HepG2 (cell line): ENCODE results near the gene TIAM1. TPM values are rescaled to one million over a fixed set of nuclear protein-coding genes. Genes with fewer than 3 reads are reported as not detected.

Experiments
- ATAC-seq: fragments of 200-7000 bp; cut with Tn5 transposase; 3 replicates; pipeline ENCODE4 v1.9.1; 2020; ENCODE audit warnings: mild to moderate bottlenecking, moderate library complexity
- BruUV-seq: library from RNA; stranded (reverse); fragments of 400-500 nt; replicated peaks from 2 replicates; lab custom pipeline; 2021; lab: Mats Ljungman, UMichigan
- CTCF ChIA-PET: fragments of 300-600 bp; formaldehyde crosslinking; extraction: SDS; loops from one replicate; lab custom pipeline; 2021; ENCODE audit warnings: low total read pairs, inconsistent platforms, low intra/inter-chr PET ratio; lab: Yijun Ruan, JAX
- POLR2A ChIA-PET: fragments of 350-600 bp; sonication (Branson Sonifier 250); formaldehyde crosslinking; loops from one replicate; lab custom pipeline; 2020; ENCODE audit warnings: antibody characterized with exemption, inconsistent platforms; lab: Yijun Ruan, JAX
- DNase-seq: peaks from one replicate; pipeline ENCODE4 v3.0.0-alpha.2; 2015; ENCODE audit warnings: low spot score
- FAIRE-seq: peaks from 3 replicates; lab custom pipeline; 2011; peaks lifted over from hg19 to GRCh38; lab: Jason Lieb, UNC
- H2AFZ ChIP-seq: one replicate; pipeline ENCODE4 v1.6.1; 2011; ENCODE audit warnings: low read length, inconsistent platforms
- H3K27ac ChIP-seq: fragments of 300-600 bp; 3 replicates; pipeline ENCODE4 v1.8.0; 2011; ENCODE audit warnings: mixed run types, mild to moderate bottlenecking, mixed read lengths, low read length, inconsistent platforms; ENCODE audit not compliant: insufficient read depth; ENCODE audit errors: extremely low read length
- H3K27me3 ChIP-seq, 2 experiments: fragments of 200-600 bp in 1 of 2; 2 replicates in 1 of 2; 3 replicates in 1 of 2; pipeline versions ENCODE4 v1.6.0 to v1.8.0; 2011; ENCODE audit warnings: low read length in 2 of 2, mild to moderate bottlenecking in 2 of 2, moderate library complexity in 2 of 2, inconsistent platforms in 1 of 2; ENCODE audit not compliant: insufficient read depth in 2 of 2, control insufficient read depth in 1 of 2
- H3K36me3 ChIP-seq, 2 experiments: fragments of 200-600 bp in 1 of 2; replicated peaks in 1 of 2; 2 replicates in 1 of 2; 3 replicates in 1 of 2; pipeline versions ENCODE4 v1.5.1 to v1.8.0; 2011; ENCODE audit warnings: low read length in 2 of 2, inconsistent platforms in 1 of 2; ENCODE audit not compliant: insufficient read depth in 2 of 2, control insufficient read depth in 1 of 2
- H3K4me1 ChIP-seq: 2 replicates; pipeline ENCODE4 v1.5.1; 2012; ENCODE audit warnings: low read length, inconsistent platforms; ENCODE audit not compliant: insufficient read depth
- H3K4me2 ChIP-seq: 2 replicates; pipeline ENCODE4 v1.6.0; 2011; ENCODE audit warnings: low read depth, low read length, inconsistent platforms
- H3K4me3 ChIP-seq, 3 experiments: fragments of 200-600 bp in 1 of 3; sonication (generic), shearing (Covaris generic) in 1 of 3; replicated peaks in 1 of 3; 2 replicates each; pipeline ENCODE4 v1.5.1; 2011 to 2016; ENCODE audit warnings: low read length in 3 of 3, inconsistent platforms in 2 of 3, low read depth in 2 of 3, mild to moderate bottlenecking in 2 of 3, control low read depth in 1 of 3, mixed read lengths in 1 of 3; ENCODE audit not compliant: insufficient read depth in 1 of 3
- H3K79me2 ChIP-seq: one replicate; pipeline ENCODE4 v1.6.1; 2011; ENCODE audit warnings: low read length, inconsistent platforms; ENCODE audit not compliant: insufficient read depth
- H3K9ac ChIP-seq: 2 replicates; pipeline ENCODE4 v1.6.0; 2011; ENCODE audit warnings: mild to moderate bottlenecking, low read depth, low read length, inconsistent platforms; ENCODE audit not compliant: insufficient read depth
- H3K9me3 ChIP-seq: 2 replicates; pipeline ENCODE4 v1.5.1; 2012; ENCODE audit warnings: mild to moderate bottlenecking, low read length
- H4K20me1 ChIP-seq: 2 replicates; pipeline ENCODE4 v1.6.0; 2011; ENCODE audit warnings: inconsistent platforms, mild to moderate bottlenecking, low read length, moderate library complexity; ENCODE audit not compliant: insufficient read depth
- ADNP ChIP-seq: sonication (generic); formaldehyde crosslinking; IDR thresholded peaks from 2 replicates; pipeline ENCODE4 v1.4.0; 2020; ENCODE audit warnings: missing genetic modification reagents
- ATM ChIP-seq: fragments of 450-650 bp; IDR thresholded peaks from 2 replicates; pipeline ENCODE4 v1.7.1; 2017; ENCODE audit warnings: mild to moderate bottlenecking, borderline replicate concordance
- ETV6 ChIP-seq: sonication (generic); formaldehyde crosslinking; conservative IDR thresholded peaks from 2 replicates; pipeline ENCODE4 v1.4.0; 2020; ENCODE audit warnings: missing genetic modification reagents
- IRF2 ChIP-seq: IDR thresholded peaks from 2 replicates; pipeline ENCODE4 v1.6.1; 2018; ENCODE audit warnings: missing genetic modification reagents, missing compliant biosample characterization
- KDM3A ChIP-seq: IDR thresholded peaks from 2 replicates; pipeline ENCODE4 v1.6.1; 2018; ENCODE audit warnings: low read depth, missing compliant biosample characterization
- RFXANK ChIP-seq: IDR thresholded peaks from 2 replicates; pipeline ENCODE4 v1.6.1; 2016
- TCF7 ChIP-seq: sonication (generic); IDR thresholded peaks from 2 replicates; pipeline ENCODE4 v1.6.1; 2016; ENCODE audit warnings: antibody characterized with exemption, low read depth
- ZFP1 ChIP-seq: IDR thresholded peaks from 2 replicates; pipeline ENCODE4 v1.6.1; 2016
- ZNF260 ChIP-seq: sonication (generic); formaldehyde crosslinking; IDR thresholded peaks from 2 replicates; pipeline ENCODE4 v1.4.0; 2020; ENCODE audit warnings: missing genetic modification reagents, low read depth, mild to moderate bottlenecking, borderline replicate concordance
- ZNF3 ChIP-seq: IDR thresholded peaks from 2 replicates; pipeline ENCODE4 v1.7.0; 2017; ENCODE audit warnings: inconsistent platforms
- ZNF564 ChIP-seq: sonication (generic); formaldehyde crosslinking; IDR thresholded peaks from 2 replicates; pipeline ENCODE4 v1.8.1; 2023; ENCODE audit warnings: mild to moderate bottlenecking, missing genetic modification reagents
- ZNF776 ChIP-seq: sonication (generic); formaldehyde crosslinking; IDR thresholded peaks from 2 replicates; pipeline ENCODE4 v1.4.0; 2020; ENCODE audit warnings: mild to moderate bottlenecking, missing genetic modification reagents
- WGBS: methylation state at CpG from one replicate; pipeline ENCODE4 v1.1.6; 2017; ENCODE audit warnings: low lambda C conversion rate; 5-methylcytosine and 5-hydroxymethylcytosine counted together
- in situ Hi-C: cut with HindIII; loops from 2 replicates; pipeline ENCODE4 v1.10.0; 2017; ENCODE audit warnings: low pct_unique_long_range_greater_than_20kb; ENCODE audit not compliant: extremely low pct_ligation_motif_present
- intact Hi-C: fragments of 100-400 bp; cut with micrococcal nuclease; formaldehyde crosslinking; loops from one replicate; pipeline ENCODE4 v1.10.0; 2022; ENCODE audit not compliant: unreplicated experiment
- polyA plus RNA-seq, 8 experiments: library from polyadenylated mRNA; depleted of rRNA in 3 of 8; stranded (reverse) in 7 of 8; unstranded in 1 of 8; fragments of >200 nt; fragmentation: Illumina TruSeq in 4 of 8; extraction: Trizol in 4 of 8; gene quantifications; 2 replicates each; pipeline versions ENCODE4 v1.2.1 to v1.2.3, GENCODE V29; 2011 to 2016; ENCODE audit warnings: low read depth in 4 of 8, missing spikeins in 1 of 8, mixed read lengths in 1 of 8; ENCODE audit not compliant: insufficient read depth in 1 of 8
- total RNA-seq, 5 experiments: library from RNA; depleted of rRNA; stranded (reverse); fragments of >200 nt; fragmentation: Illumina TruSeq; extraction: Trizol; gene quantifications; 2 replicates each; pipeline ENCODE4 v1.2.3, GENCODE V29; 2016; ENCODE audit warnings: low read depth in 1 of 5
- TF ChIP-seq, protein P1 (sequence below): sonication (generic); formaldehyde crosslinking; IDR thresholded peaks from 2 replicates; pipeline ENCODE4 v1.4.0; 2020; ENCODE audit warnings: missing genetic modification reagents, mild to moderate bottlenecking, borderline replicate concordance
- TF ChIP-seq, protein P2 (sequence below): sonication (generic); formaldehyde crosslinking; IDR thresholded peaks from 2 replicates; pipeline ENCODE4 v1.8.1; 2022; ENCODE audit warnings: mild to moderate bottlenecking, missing genetic modification reagents
- TF ChIP-seq, protein P3 (sequence below): sonication (generic); formaldehyde crosslinking; IDR thresholded peaks from 2 replicates; pipeline ENCODE4 v1.4.0; 2020; ENCODE audit warnings: missing genetic modification reagents
- TF ChIP-seq, protein P4 (sequence below): sonication (generic); formaldehyde crosslinking; IDR thresholded peaks from 2 replicates; pipeline ENCODE4 v1.8.0; 2022; ENCODE audit warnings: mild to moderate bottlenecking, missing genetic modification reagents
- TF ChIP-seq, protein P5 (sequence below): sonication (generic); formaldehyde crosslinking; IDR thresholded peaks from 2 replicates; pipeline ENCODE4 v1.5.0; 2020; ENCODE audit warnings: mild to moderate bottlenecking, low read depth, missing genetic modification reagents, borderline replicate concordance

TIAM1 gene
- total and polyA plus RNA-seq, 2 of the 13 experiments (the other 11 are each of a cell fraction or from before 2014, with no cell fraction given) = 0.13 to 0.24 TPM

DNA sequence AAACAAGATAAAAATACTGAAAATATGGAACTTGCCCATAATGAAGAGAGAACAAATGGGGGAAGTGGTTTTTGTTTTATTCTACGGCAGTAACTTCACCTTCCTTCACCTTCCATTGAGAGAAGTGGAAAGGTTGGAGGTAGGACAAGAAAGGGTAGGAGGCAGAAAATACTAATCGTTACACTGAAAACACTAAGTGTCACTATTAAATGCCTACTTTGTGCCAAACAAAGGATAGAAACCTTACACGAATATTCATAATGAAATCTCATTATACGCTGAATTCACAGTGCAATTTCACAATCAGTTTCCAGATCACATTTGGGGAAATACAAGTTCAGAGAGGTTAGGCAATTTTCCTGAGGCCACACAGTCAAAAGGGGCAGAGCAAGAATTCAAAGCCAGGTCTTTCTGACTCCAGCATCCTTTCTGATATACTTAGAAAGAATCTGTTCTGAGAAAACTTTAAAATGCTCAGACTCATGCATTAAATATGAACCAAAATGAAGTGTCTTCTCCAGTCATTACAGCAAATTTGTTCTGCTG is 3.0 kb downstream of the TIAM1 start:
- POLR2A ChIA-PET = no interaction called here
- BruUV-seq = no TSS peak
- no peak overlapping the region for H2AFZ ChIP-seq
- 38% methylated on average over 4 of the region's 4 CpGs for WGBS
- H3K4me1 ChIP-seq = no peaks in the 10 kb centered on the region
- H3K9ac ChIP-seq = no peak overlapping the region
- H3K4me3 ChIP-seq = no peak overlapping the region
- peaks cover 0 to 20% of the 10 kb centered on the region in 2 experiments; a peak in 2 of 5 replicates for H3K27me3 ChIP-seq
- no peak for FAIRE-seq
- no peak overlapping the region for H3K27ac ChIP-seq
- no peaks in the 10 kb centered on the region for H4K20me1 ChIP-seq
- TF ChIP-seq, protein P1, sequence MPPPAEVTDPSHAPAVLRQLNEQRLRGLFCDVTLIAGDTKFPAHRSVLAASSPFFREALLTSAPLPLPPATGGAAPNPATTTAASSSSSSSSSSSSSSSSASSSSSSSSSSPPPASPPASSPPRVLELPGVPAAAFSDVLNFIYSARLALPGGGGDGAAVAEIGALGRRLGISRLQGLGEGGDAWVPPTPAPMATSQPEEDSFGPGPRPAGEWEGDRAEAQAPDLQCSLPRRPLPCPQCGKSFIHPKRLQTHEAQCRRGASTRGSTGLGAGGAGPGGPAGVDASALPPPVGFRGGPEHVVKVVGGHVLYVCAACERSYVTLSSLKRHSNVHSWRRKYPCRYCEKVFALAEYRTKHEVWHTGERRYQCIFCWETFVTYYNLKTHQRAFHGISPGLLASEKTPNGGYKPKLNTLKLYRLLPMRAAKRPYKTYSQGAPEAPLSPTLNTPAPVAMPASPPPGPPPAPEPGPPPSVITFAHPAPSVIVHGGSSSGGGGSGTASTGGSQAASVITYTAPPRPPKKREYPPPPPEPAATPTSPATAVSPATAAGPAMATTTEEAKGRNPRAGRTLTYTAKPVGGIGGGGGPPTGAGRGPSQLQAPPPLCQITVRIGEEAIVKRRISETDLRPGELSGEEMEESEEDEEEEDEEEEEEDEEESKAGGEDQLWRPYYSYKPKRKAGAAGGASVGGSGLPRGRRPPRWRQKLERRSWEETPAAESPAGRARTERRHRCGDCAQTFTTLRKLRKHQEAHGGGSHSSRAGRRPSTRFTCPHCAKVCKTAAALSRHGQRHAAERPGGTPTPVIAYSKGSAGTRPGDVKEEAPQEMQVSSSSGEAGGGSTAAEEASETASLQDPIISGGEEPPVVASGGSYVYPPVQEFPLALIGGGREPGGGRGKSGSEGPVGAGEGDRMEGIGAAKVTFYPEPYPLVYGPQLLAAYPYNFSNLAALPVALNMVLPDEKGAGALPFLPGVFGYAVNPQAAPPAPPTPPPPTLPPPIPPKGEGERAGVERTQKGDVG (CRISPR knock-in tag) = no peak
- no peak for TF ChIP-seq ZNF260 (CRISPR knock-in tag)
- TF ChIP-seq, protein P2, sequence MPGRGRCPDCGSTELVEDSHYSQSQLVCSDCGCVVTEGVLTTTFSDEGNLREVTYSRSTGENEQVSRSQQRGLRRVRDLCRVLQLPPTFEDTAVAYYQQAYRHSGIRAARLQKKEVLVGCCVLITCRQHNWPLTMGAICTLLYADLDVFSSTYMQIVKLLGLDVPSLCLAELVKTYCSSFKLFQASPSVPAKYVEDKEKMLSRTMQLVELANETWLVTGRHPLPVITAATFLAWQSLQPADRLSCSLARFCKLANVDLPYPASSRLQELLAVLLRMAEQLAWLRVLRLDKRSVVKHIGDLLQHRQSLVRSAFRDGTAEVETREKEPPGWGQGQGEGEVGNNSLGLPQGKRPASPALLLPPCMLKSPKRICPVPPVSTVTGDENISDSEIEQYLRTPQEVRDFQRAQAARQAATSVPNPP (CRISPR knock-in tag) = no peak
- no peak for TF ChIP-seq ZNF564
- TF ChIP-seq, protein P3, sequence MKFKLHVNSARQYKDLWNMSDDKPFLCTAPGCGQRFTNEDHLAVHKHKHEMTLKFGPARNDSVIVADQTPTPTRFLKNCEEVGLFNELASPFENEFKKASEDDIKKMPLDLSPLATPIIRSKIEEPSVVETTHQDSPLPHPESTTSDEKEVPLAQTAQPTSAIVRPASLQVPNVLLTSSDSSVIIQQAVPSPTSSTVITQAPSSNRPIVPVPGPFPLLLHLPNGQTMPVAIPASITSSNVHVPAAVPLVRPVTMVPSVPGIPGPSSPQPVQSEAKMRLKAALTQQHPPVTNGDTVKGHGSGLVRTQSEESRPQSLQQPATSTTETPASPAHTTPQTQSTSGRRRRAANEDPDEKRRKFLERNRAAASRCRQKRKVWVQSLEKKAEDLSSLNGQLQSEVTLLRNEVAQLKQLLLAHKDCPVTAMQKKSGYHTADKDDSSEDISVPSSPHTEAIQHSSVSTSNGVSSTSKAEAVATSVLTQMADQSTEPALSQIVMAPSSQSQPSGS (CRISPR knock-in tag) = no peak
- TF ChIP-seq ZFP1 = no peak
- no peak for TF ChIP-seq KDM3A (CRISPR knock-in tag)
- TF ChIP-seq IRF2 (CRISPR knock-in tag) = no peak
- TF ChIP-seq, protein P4, sequence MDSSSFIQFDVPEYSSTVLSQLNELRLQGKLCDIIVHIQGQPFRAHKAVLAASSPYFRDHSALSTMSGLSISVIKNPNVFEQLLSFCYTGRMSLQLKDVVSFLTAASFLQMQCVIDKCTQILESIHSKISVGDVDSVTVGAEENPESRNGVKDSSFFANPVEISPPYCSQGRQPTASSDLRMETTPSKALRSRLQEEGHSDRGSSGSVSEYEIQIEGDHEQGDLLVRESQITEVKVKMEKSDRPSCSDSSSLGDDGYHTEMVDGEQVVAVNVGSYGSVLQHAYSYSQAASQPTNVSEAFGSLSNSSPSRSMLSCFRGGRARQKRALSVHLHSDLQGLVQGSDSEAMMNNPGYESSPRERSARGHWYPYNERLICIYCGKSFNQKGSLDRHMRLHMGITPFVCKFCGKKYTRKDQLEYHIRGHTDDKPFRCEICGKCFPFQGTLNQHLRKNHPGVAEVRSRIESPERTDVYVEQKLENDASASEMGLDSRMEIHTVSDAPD (CRISPR knock-in tag) = no peak
- TF ChIP-seq ZNF776 (CRISPR knock-in tag) = no peak
- TF ChIP-seq ETV6 (CRISPR knock-in tag) = no peak
- no peak for TF ChIP-seq ADNP (CRISPR knock-in tag)
- TF ChIP-seq ATM = no peak
- TF ChIP-seq RFXANK (CRISPR knock-in tag) = no peak
- TF ChIP-seq TCF7 = no peak
- TF ChIP-seq, protein P5, sequence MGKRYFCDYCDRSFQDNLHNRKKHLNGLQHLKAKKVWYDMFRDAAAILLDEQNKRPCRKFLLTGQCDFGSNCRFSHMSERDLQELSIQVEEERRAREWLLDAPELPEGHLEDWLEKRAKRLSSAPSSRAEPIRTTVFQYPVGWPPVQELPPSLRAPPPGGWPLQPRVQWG (CRISPR knock-in tag) = no peak
- TF ChIP-seq ZNF3 (CRISPR knock-in tag) = no peak
- TF ChIP-seq, all 625 proteins: peak for 0
- CTCF ChIA-PET = no interaction called here
- intact Hi-C loops = no loop called here
- no peak overlapping the region for H3K4me2 ChIP-seq
- in situ Hi-C loops = loop anchor here (10.0 kb wide), 1 partner anchor 244 kb away; no protein-coding TSS in a partner anchor
- no peaks in the 10 kb centered on the region for H3K79me2 ChIP-seq
- ATAC-seq (no peak), DNase-seq (no peak)
- no peaks in the 10 kb centered on the region for H3K9me3 ChIP-seq
- no peaks in the 10 kb centered on the region for H3K36me3 ChIP-seq
